Measurements from ENCODE around the gene FAM174B.
A peak's percentile ranks its signal among the peaks of the same experiment; 100 is the strongest.

Gene FAM174B

GRCh38 chr15:92687746-92688145, 32.2 kb upstream of the FAM174B start:
- no peak for TF ChIP-seq EZH2 (IDR thresholded peaks at IDR 0.05; ENCODE audit: borderline replicate concordance, low read depth, low read length, severe bottlenecking)
- TF ChIP-seq, protein P1, sequence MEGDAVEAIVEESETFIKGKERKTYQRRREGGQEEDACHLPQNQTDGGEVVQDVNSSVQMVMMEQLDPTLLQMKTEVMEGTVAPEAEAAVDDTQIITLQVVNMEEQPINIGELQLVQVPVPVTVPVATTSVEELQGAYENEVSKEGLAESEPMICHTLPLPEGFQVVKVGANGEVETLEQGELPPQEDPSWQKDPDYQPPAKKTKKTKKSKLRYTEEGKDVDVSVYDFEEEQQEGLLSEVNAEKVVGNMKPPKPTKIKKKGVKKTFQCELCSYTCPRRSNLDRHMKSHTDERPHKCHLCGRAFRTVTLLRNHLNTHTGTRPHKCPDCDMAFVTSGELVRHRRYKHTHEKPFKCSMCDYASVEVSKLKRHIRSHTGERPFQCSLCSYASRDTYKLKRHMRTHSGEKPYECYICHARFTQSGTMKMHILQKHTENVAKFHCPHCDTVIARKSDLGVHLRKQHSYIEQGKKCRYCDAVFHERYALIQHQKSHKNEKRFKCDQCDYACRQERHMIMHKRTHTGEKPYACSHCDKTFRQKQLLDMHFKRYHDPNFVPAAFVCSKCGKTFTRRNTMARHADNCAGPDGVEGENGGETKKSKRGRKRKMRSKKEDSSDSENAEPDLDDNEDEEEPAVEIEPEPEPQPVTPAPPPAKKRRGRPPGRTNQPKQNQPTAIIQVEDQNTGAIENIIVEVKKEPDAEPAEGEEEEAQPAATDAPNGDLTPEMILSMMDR (IDR thresholded peaks at IDR 0.05; ENCODE audit: borderline replicate concordance, extremely low read depth, low read length, poor library complexity, severe bottlenecking) = no peak
- Histone ChIP-seq H3K9ac (ENCODE audit: low read depth, low read length) (no peak overlapping the region), H3K9me3 (ENCODE audit: insufficient read depth, low read length, severe bottlenecking) (peaks cover 2% of the 10 kb centered on the region), H4K20me1 (ENCODE audit: insufficient read depth, low read length) (no peaks in the 10 kb centered on the region), H3K36me3 (ENCODE audit: insufficient read depth, low read length) (no peaks in the 10 kb centered on the region), H3K27ac (ENCODE audit: low read length) (no peak overlapping the region), H3K4me2 (ENCODE audit: insufficient read depth, low read length) (no peak overlapping the region), H3K4me3 (ENCODE audit: low read depth in 1 of 2, low read length in 2 of 2) (no peak overlapping the region), H2AFZ (ENCODE audit: low read depth, low read length) (no peak overlapping the region), H3K4me1 (ENCODE audit: insufficient read depth, low read length) (no peaks in the 10 kb centered on the region), H3K79me2 (ENCODE audit: insufficient read depth, low read length) (no peaks in the 10 kb centered on the region), H3K27me3 (ENCODE audit: insufficient read depth, low read length, poor library complexity) (no peaks in the 10 kb centered on the region)
- DNase-seq (no peak), ATAC-seq (ENCODE audit: insufficient read depth, low read depth) (no peak)

GRCh38 chr15:92687195-92687602, 31.6 kb upstream of the FAM174B start:
- H3K4me3 ChIP-seq (ENCODE audit: low read depth in 1 of 2, low read length in 2 of 2) = no peak overlapping the region
- H3K4me1 ChIP-seq (ENCODE audit: insufficient read depth, low read length) = no peaks in the 10 kb centered on the region
- no peaks in the 10 kb centered on the region for H3K79me2 ChIP-seq (ENCODE audit: insufficient read depth, low read length)
- DNase-seq = no peak
- no peak for ATAC-seq (ENCODE audit: insufficient read depth, low read depth)
- no peak overlapping the region for H3K9ac ChIP-seq (ENCODE audit: low read depth, low read length)
- no peak overlapping the region for H3K27ac ChIP-seq (ENCODE audit: low read length)
- no peak overlapping the region for H2AFZ ChIP-seq (ENCODE audit: low read depth, low read length)
- no peak for TF ChIP-seq EZH2 (IDR thresholded peaks at IDR 0.05; ENCODE audit: borderline replicate concordance, low read depth, low read length, severe bottlenecking)
- TF ChIP-seq, protein P1 (IDR thresholded peaks at IDR 0.05; ENCODE audit: borderline replicate concordance, extremely low read depth, low read length, poor library complexity, severe bottlenecking) = no peak
- no peaks in the 10 kb centered on the region for H3K36me3 ChIP-seq (ENCODE audit: insufficient read depth, low read length)
- peaks cover 2% of the 10 kb centered on the region for H3K9me3 ChIP-seq (ENCODE audit: insufficient read depth, low read length, severe bottlenecking)
- H3K27me3 ChIP-seq (ENCODE audit: insufficient read depth, low read length, poor library complexity) = no peaks in the 10 kb centered on the region
- H4K20me1 ChIP-seq (ENCODE audit: insufficient read depth, low read length) = no peaks in the 10 kb centered on the region
- H3K4me2 ChIP-seq (ENCODE audit: insufficient read depth, low read length) = no peak overlapping the region

DNA sequence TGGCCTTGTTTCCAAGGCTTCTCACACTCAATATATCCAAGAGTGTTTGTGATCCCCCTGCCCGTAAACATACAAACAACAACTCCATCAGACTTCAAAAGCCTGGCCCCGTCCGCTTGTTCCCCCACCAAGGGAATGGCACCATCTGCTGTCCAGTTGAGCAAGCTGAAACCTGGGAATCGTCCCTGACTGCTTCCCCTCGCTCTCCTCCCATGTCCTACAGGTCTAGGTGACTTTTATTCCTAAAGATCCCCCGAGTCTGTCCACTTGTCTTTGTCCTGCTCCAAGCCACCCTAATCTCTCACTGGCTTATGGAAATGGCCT, 27.9 kb upstream of the FAM174B start:
- no peaks in the 10 kb centered on the region for H3K4me1 ChIP-seq (ENCODE audit: insufficient read depth, low read length)
- no peaks in the 10 kb centered on the region for H3K27me3 ChIP-seq (ENCODE audit: insufficient read depth, low read length, poor library complexity)
- no peaks in the 10 kb centered on the region for H3K79me2 ChIP-seq (ENCODE audit: insufficient read depth, low read length)
- DNase-seq (no peak), ATAC-seq (ENCODE audit: insufficient read depth, low read depth) (no peak)
- no peaks in the 10 kb centered on the region for H4K20me1 ChIP-seq (ENCODE audit: insufficient read depth, low read length)
- TF ChIP-seq, protein P1 (IDR thresholded peaks at IDR 0.05; ENCODE audit: borderline replicate concordance, extremely low read depth, low read length, poor library complexity, severe bottlenecking) = peak; percentile 21
- no peak for TF ChIP-seq EZH2 (IDR thresholded peaks at IDR 0.05; ENCODE audit: borderline replicate concordance, low read depth, low read length, severe bottlenecking)
- H3K9me3 ChIP-seq (ENCODE audit: insufficient read depth, low read length, severe bottlenecking) = no peaks in the 10 kb centered on the region
- H3K4me3 ChIP-seq (ENCODE audit: low read depth in 1 of 2, low read length in 2 of 2) = no peak overlapping the region
- no peak overlapping the region for H3K4me2 ChIP-seq (ENCODE audit: insufficient read depth, low read length)
- H3K27ac ChIP-seq (ENCODE audit: low read length) = no peak overlapping the region
- no peaks in the 10 kb centered on the region for H3K36me3 ChIP-seq (ENCODE audit: insufficient read depth, low read length)
- no peak overlapping the region for H2AFZ ChIP-seq (ENCODE audit: low read depth, low read length)
- no peak overlapping the region for H3K9ac ChIP-seq (ENCODE audit: low read depth, low read length)

Data from DND-41 (cell line).